Measurements from ENCODE around the gene FUNDC1.

- no peak for TF ChIP-seq CTCF (conservative IDR thresholded peaks at IDR 0.05 in 1 of 2, IDR thresholded peaks at IDR 0.05 in 1 of 2; ENCODE audit: extremely low read depth in 1 of 2, insufficient read depth in 1 of 2, low read depth in 1 of 2, low read length in 2 of 2)
- no peak for TF ChIP-seq EZH2 (IDR thresholded peaks at IDR 0.05; ENCODE audit: borderline replicate concordance, low read length)
Measured at GRCh38 chrX:44503560-44503959, 39.1 kb downstream of the FUNDC1 start.

Data from mammary epithelial cell (primary cell).